Naive B cell (primary cell): ENCODE results near the gene ASCC1. TPM values are rescaled to one million over a fixed set of nuclear protein-coding genes. Genes with fewer than 3 reads are reported as not detected.

Experiments used
- ATAC-seq, 2 donors: fragments of 150-1000 bp; cut with Tn5 transposase; 2 replicates each; pipeline ENCODE4 v1.10.0; 2021; ENCODE audit warnings: low read depth in 2 of 2, mild to moderate bottlenecking in 2 of 2, moderate library complexity in 2 of 2
- DNase-seq: peaks from one replicate; pipeline ENCODE4 v3.0.0; 2022
- H3K27ac Mint-ChIP-seq, 6 donors: one replicate each; pipeline ENCODE4 v1.8.0; 2020 to 2022; ENCODE audit warnings: mild to moderate bottlenecking in 6 of 6, mixed read lengths in 6 of 6, moderate library complexity in 5 of 6, inconsistent platforms in 2 of 6
- H3K27me3 Mint-ChIP-seq, 3 donors: one replicate each; pipeline ENCODE4 v1.8.0; 2021 to 2022; ENCODE audit warnings: mixed read lengths in 3 of 3, mild to moderate bottlenecking in 1 of 3
- H3K36me3 Mint-ChIP-seq, 2 donors: one replicate each; pipeline ENCODE4 v1.8.0; 2020 to 2022; ENCODE audit warnings: mixed read lengths in 2 of 2, inconsistent platforms in 1 of 2, mild to moderate bottlenecking in 1 of 2
- H3K4me1 Mint-ChIP-seq, 3 donors: one replicate each; pipeline ENCODE4 v1.8.0; 2020 to 2022; ENCODE audit warnings: mixed read lengths in 3 of 3, inconsistent platforms in 1 of 3, mild to moderate bottlenecking in 1 of 3, moderate library complexity in 1 of 3
- H3K4me3 Mint-ChIP-seq, 8 donors: one replicate each; pipeline ENCODE4 v1.8.0; 2020 to 2022; ENCODE audit warnings: mild to moderate bottlenecking in 8 of 8, mixed read lengths in 8 of 8, moderate library complexity in 8 of 8, inconsistent platforms in 2 of 8
- H3K9me3 Mint-ChIP-seq, 7 donors: one replicate each; pipeline ENCODE4 v1.8.0; 2020 to 2022; ENCODE audit warnings: mixed read lengths in 7 of 7, mild to moderate bottlenecking in 5 of 7, inconsistent platforms in 2 of 7, moderate library complexity in 1 of 7
- polyA plus RNA-seq, 6 donors: library from polyadenylated mRNA; unstranded; fragments of 300-500 nt; fragmentation: Illumina TruSeq; gene quantifications; one replicate each; pipeline ENCODE4 v1.2.3, GENCODE V29; 2021; ENCODE audit warnings: low read depth in 6 of 6

Gene ASCC1
- polyA plus RNA-seq, 6 donors from 2014 or later, result 43.8 to 69.0 (median 48.4) TPM

- no peaks in the 10 kb centered on the region for H3K27me3 Mint-ChIP-seq
- H3K4me3 Mint-ChIP-seq, result peak overlapping the region; percentile 97 to 100 (median 98)
- peaks cover 0 to 7% of the 10 kb centered on the region in 2 donors for H3K36me3 Mint-ChIP-seq
- H3K27ac Mint-ChIP-seq, result peak overlapping the region; percentile 94 to 100 (median 99)
- peak; percentile 17 to 22 for ATAC-seq
- peak; percentile 59 for DNase-seq
- H3K9me3 Mint-ChIP-seq, result no peaks in the 10 kb centered on the region
- peaks cover 34 to 44% (median 44%) of the 10 kb centered on the region in 3 donors for H3K4me1 Mint-ChIP-seq
Observed at GRCh38 chr10:72088889-72089575, 127.0 kb downstream of the ASCC1 start.

GRCh38 chr10:72087969-72088888 is 127.8 kb downstream of the ASCC1 start, which contains the start of gene SPOCK2:
Gene SPOCK2, minus strand, starts transcription at chr10:72088551. Its CDS starts 223 bp downstream, at chr10:72088328.
- ATAC-seq, result peak; percentile 58 to 64
- H3K27me3 Mint-ChIP-seq, result no peaks in the 10 kb centered on the region

GRCh38 chr10:72087392-72087968 is 128.6 kb downstream of the ASCC1 start:
- Mint-ChIP-seq H3K36me3 (peaks cover 0 to 7% of the 10 kb centered on the region in 2 donors), H3K4me3 (peak overlapping the region; percentile 91 to 98 (median 96)), H3K27me3 (no peaks in the 10 kb centered on the region), H3K9me3 (no peaks in the 10 kb centered on the region), H3K4me1 (peaks cover 41 to 58% (median 50%) of the 10 kb centered on the region in 3 donors), H3K27ac (peak overlapping the region; percentile 88 to 100 (median 96))
- ATAC-seq (peak; percentile 68 to 69), DNase-seq (peak; percentile 55)

More at GRCh38 chr10:72087969-72088888, 127.8 kb downstream of the ASCC1 start, which contains the start of gene SPOCK2:
- Mint-ChIP-seq H3K4me3 (peak within 1 kb of the TSS; percentile 97 to 100 (median 98)), H3K4me1 (peaks cover 37 to 52% (median 50%) of the 10 kb centered on the region in 3 donors), H3K27ac (peak within 1 kb of the TSS; percentile 96 to 100 (median 100)), H3K36me3 (peaks cover 0 to 7% of the 10 kb centered on the region in 2 donors), H3K9me3 (no peaks in the 10 kb centered on the region)
- peak; percentile 71 for DNase-seq

GRCh38 chr10:72086466-72087391 is 129.3 kb downstream of the ASCC1 start:
- H3K27ac Mint-ChIP-seq, result peak overlapping the region; percentile 88 to 100 (median 97)
- peak overlapping the region; percentile 91 to 98 (median 96) for H3K4me3 Mint-ChIP-seq
- no peaks in the 10 kb centered on the region for H3K27me3 Mint-ChIP-seq
- peak; percentile 69 to 70 for ATAC-seq
- peaks cover 41 to 65% (median 57%) of the 10 kb centered on the region in 3 donors for H3K4me1 Mint-ChIP-seq
- H3K9me3 Mint-ChIP-seq, result no peaks in the 10 kb centered on the region
- peak; percentile 79 for DNase-seq
- H3K36me3 Mint-ChIP-seq, result peaks cover 0 to 7% of the 10 kb centered on the region in 2 donors

- no peaks in the 10 kb centered on the region for H3K9me3 Mint-ChIP-seq
- peak overlapping the region; percentile 79 to 100 (median 94) for H3K27ac Mint-ChIP-seq
- ATAC-seq (no peak), DNase-seq (no peak)
- peak overlapping the region; percentile 85 to 98 (median 96) for H3K4me3 Mint-ChIP-seq
- no peaks in the 10 kb centered on the region for H3K27me3 Mint-ChIP-seq
- H3K36me3 Mint-ChIP-seq, result peaks cover 0 to 7% of the 10 kb centered on the region in 2 donors
- peaks cover 47 to 68% (median 64%) of the 10 kb centered on the region in 3 donors for H3K4me1 Mint-ChIP-seq
Observed at GRCh38 chr10:72085864-72086465, 130.1 kb downstream of the ASCC1 start.

- peaks cover 55 to 73% (median 72%) of the 10 kb centered on the region in 3 donors for H3K4me1 Mint-ChIP-seq
- peaks cover 0 to 7% of the 10 kb centered on the region in 2 donors for H3K36me3 Mint-ChIP-seq
- no peaks in the 10 kb centered on the region for H3K27me3 Mint-ChIP-seq
- H3K4me3 Mint-ChIP-seq, result peak overlapping the region in 5 of 8 donors; percentile 29 to 98 (median 53)
- H3K27ac Mint-ChIP-seq, result peak overlapping the region; percentile 46 to 99 (median 88)
- ATAC-seq (no peak), DNase-seq (no peak)
- H3K9me3 Mint-ChIP-seq, result no peaks in the 10 kb centered on the region
Observed at GRCh38 chr10:72085166-72085565, 130.9 kb downstream of the ASCC1 start.

GRCh38 chr10:72083790-72084459 is 132.2 kb downstream of the ASCC1 start:
- H3K4me3 Mint-ChIP-seq, result peak overlapping the region in 1 of 8 donors; percentile 32
- peaks cover 64 to 82% (median 78%) of the 10 kb centered on the region in 3 donors for H3K4me1 Mint-ChIP-seq
- ATAC-seq (no peak), DNase-seq (no peak)
- H3K27me3 Mint-ChIP-seq, result no peaks in the 10 kb centered on the region
- H3K9me3 Mint-ChIP-seq, result no peaks in the 10 kb centered on the region
- peak overlapping the region; percentile 30 to 99 (median 50) for H3K27ac Mint-ChIP-seq
- peaks cover 0 to 7% of the 10 kb centered on the region in 2 donors for H3K36me3 Mint-ChIP-seq

GRCh38 chr10:72082856-72083789 is 133.0 kb downstream of the ASCC1 start:
- H3K9me3 Mint-ChIP-seq, result no peaks in the 10 kb centered on the region
- DNase-seq (no peak), ATAC-seq (no peak)
- no peaks in the 10 kb centered on the region for H3K27me3 Mint-ChIP-seq
- H3K4me1 Mint-ChIP-seq, result peaks cover 62 to 81% (median 77%) of the 10 kb centered on the region in 3 donors
- H3K4me3 Mint-ChIP-seq, result peak overlapping the region in 1 of 8 donors; percentile 32
- H3K36me3 Mint-ChIP-seq, result peaks cover 0 to 2% of the 10 kb centered on the region in 2 donors
- H3K27ac Mint-ChIP-seq, result peak overlapping the region; percentile 22 to 99 (median 78)

GRCh38 chr10:72081772-72082590 is 134.1 kb downstream of the ASCC1 start:
- Mint-ChIP-seq H3K27ac (peak overlapping the region in 5 of 6 donors; percentile 78 to 99 (median 91)), H3K36me3 (no peaks in the 10 kb centered on the region), H3K27me3 (no peaks in the 10 kb centered on the region), H3K9me3 (no peaks in the 10 kb centered on the region), H3K4me3 (peak overlapping the region in 1 of 8 donors; percentile 39), H3K4me1 (peaks cover 66 to 87% (median 84%) of the 10 kb centered on the region in 3 donors)
- DNase-seq (no peak), ATAC-seq (no peak)

GRCh38 chr10:72081210-72081609 is 134.9 kb downstream of the ASCC1 start:
- Mint-ChIP-seq H3K27ac (peak overlapping the region; percentile 16 to 99 (median 90)), H3K9me3 (no peaks in the 10 kb centered on the region), H3K27me3 (no peaks in the 10 kb centered on the region), H3K4me3 (peak overlapping the region in 4 of 8 donors; percentile 1 to 55 (median 26)), H3K4me1 (peaks cover 65 to 86% (median 82%) of the 10 kb centered on the region in 3 donors), H3K36me3 (no peaks in the 10 kb centered on the region)
- ATAC-seq (no peak), DNase-seq (no peak)
